Activated CD4-positive, alpha-beta T cell treated with anti-CD3 and anti-CD28 coated beads for 24 hours (primary cell): ENCODE results near the gene POMP.
A peak's percentile ranks its signal among the peaks of the same experiment; 100 is the strongest.
"Not testable (repeated sequence)": the region's sequence is repeated elsewhere in the genome, so short reads cannot be mapped to it uniquely, and the experiment has no call there.

ENCODE experiments used
- DNase-seq, 2 donors: peaks; one replicate each; pipeline ENCODE4 v3.0.0-alpha.2; 2020; ENCODE audit warnings: low read depth in 2 of 2

POMP gene

GRCh38 chr13:28693605-28694491 is 34.9 kb downstream of the POMP start:
- not testable (repeated sequence) for DNase-seq

GRCh38 chr13:28697441-28697840 is 38.5 kb downstream of the POMP start:
- no peak for DNase-seq

- no peak for DNase-seq
Observed at GRCh38 chr13:28699246-28699645, 40.3 kb downstream of the POMP start.

- DNase-seq, result no peak
Observed at GRCh38 chr13:28704282-28704681, 45.4 kb downstream of the POMP start.

- DNase-seq, result no peak
Observed at GRCh38 chr13:28704919-28705318, 46.0 kb downstream of the POMP start.

- DNase-seq, result no peak
Observed at GRCh38 chr13:28705461-28706083, 46.6 kb downstream of the POMP start.

- DNase-seq, result no peak
Observed at GRCh38 chr13:28707629-28708427, 48.9 kb downstream of the POMP start.

- DNase-seq, result no peak
Observed at GRCh38 chr13:28710161-28710560, 51.2 kb downstream of the POMP start.

GRCh38 chr13:28714651-28715050 is 55.7 kb downstream of the POMP start:
- DNase-seq, result no peak

GRCh38 chr13:28716511-28716910 is 57.6 kb downstream of the POMP start:
- no peak for DNase-seq

- DNase-seq, result no peak
Observed at GRCh38 chr13:28717170-28717569, 58.2 kb downstream of the POMP start.

- DNase-seq, result no peak
Observed at GRCh38 chr13:28718196-28718542, 59.2 kb downstream of the POMP start.

- DNase-seq, result peak; percentile 97 to 98
Observed at GRCh38 chr13:28718543-28719226, 59.8 kb downstream of the POMP start, which contains the start of gene SLC46A3. Gene SLC46A3, minus strand, starts transcription at chr13:28718970. Its CDS starts 972 bp downstream, at chr13:28717998.

- no peak for DNase-seq
Observed at GRCh38 chr13:28719227-28720055, 60.5 kb downstream of the POMP start.

- no peak for DNase-seq
Observed at GRCh38 chr13:28723806-28724205, 64.9 kb downstream of the POMP start.

GRCh38 chr13:28725046-28725610 is 66.2 kb downstream of the POMP start:
- DNase-seq, result no peak
